Adrenal gland (tissue), 12 donors: ENCODE results near the gene DCN. TPM values are rescaled to one million over a fixed set of nuclear protein-coding genes. Genes with fewer than 3 reads are reported as not detected.
A peak's percentile ranks its signal among the peaks of the same experiment; 100 is the strongest.

Experiments used
- DNase-seq, 7 donors: peaks; one replicate each; pipeline ENCODE4 v3.0.0-alpha.2; 2019 to 2020
- H3K27ac ChIP-seq, 5 donors: fragments of 200-600 bp; sonication (generic) in 4 of 5; 1 replicate in 3 of 5; 2 replicates in 2 of 5; pipeline versions ENCODE4 v1.5.1 to v1.8.0; 2016 to 2020; ENCODE audit warnings: mild to moderate bottlenecking in 1 of 5
- H3K27me3 ChIP-seq: fragments of 200-600 bp; 2 replicates; pipeline ENCODE4 v1.8.0; 2021
- H3K36me3 ChIP-seq, 2 donors: fragments of 200-600 bp; replicated peaks in 1 of 2; 1 replicate in 1 of 2; 2 replicates in 1 of 2; pipeline versions ENCODE4 v1.5.1 to v1.8.0; 2018 to 2022
- H3K4me1 ChIP-seq, 2 donors: fragments of 200-600 bp; replicated peaks in 1 of 2; 1 replicate in 1 of 2; 2 replicates in 1 of 2; pipeline versions ENCODE4 v1.5.1 to v1.8.0; 2018 to 2021
- H3K4me3 ChIP-seq, 4 donors: fragments of 200-600 bp; sonication (generic) in 3 of 4; one replicate each; pipeline ENCODE4 v1.5.1; 2016 to 2018
- H3K9me3 ChIP-seq, 3 donors: fragments of 200-600 bp; sonication (generic) in 1 of 3; replicated peaks in 1 of 3; 1 replicate in 2 of 3; 2 replicates in 1 of 3; pipeline versions ENCODE4 v1.5.1 to v1.8.0; 2016 to 2021
- POLR2A ChIP-seq, 2 donors: fragments of 450-650 bp; IDR thresholded peaks; one replicate each; pipeline ENCODE4 v1.6.1; 2017; ENCODE audit warnings: antibody characterized with exemption in 2 of 2, mild to moderate bottlenecking in 2 of 2, moderate library complexity in 1 of 2
- WGBS, 4 donors: extraction: QIAGEN DNeasy Blood & Tissue Kit in 2 of 4; methylation state at CpG; one replicate each; pipeline versions ENCODE4 v1.1.5 to v1.1.7; 2013 to 2017; 5-methylcytosine and 5-hydroxymethylcytosine counted together
- intact Hi-C, 2 donors: fragments of 100-400 bp; cut with DNase I; formaldehyde crosslinking; loops; one replicate each; pipeline versions ENCODE4 v1.14.1 to v1.15.0; 2022 to 2023
- polyA plus RNA-seq, 3 donors: library from polyadenylated mRNA; stranded (reverse); fragments of 200-250 nt in 2 of 3; fragments of 350-450 nt in 1 of 3; fragmentation: Illumina TruSeq in 1 of 3; extraction: RNeasy Lipid Tissue Mini Kit (QIAGEN cat#74804) in 1 of 3; gene quantifications; one replicate each; pipeline ENCODE4 v1.2.3, GENCODE V29; 2013 to 2014
- total RNA-seq, 9 donors: library from RNA; depleted of rRNA in 4 of 9; stranded (reverse); fragments of >200 nt in 4 of 9; fragments of 120-200 nt in 1 of 9; fragmentation: NEBNext Ultra II Directional in 1 of 9; extraction: Animal tissue kit (Norgen Biotek cat#: 25700) in 1 of 9; gene quantifications; one replicate each; pipeline versions ENCODE4 v1.1.0 to v1.2.4, GENCODE V29; 2013 to 2023
- TF ChIP-seq, protein P1 (sequence below), 6 experiments: fragments of 450-650 bp in 4 of 6; fragments of 200-600 bp in 2 of 6; sonication (generic) in 1 of 6; IDR thresholded peaks; 1 replicate in 5 of 6; 2 replicates in 1 of 6; pipeline versions ENCODE4 v1.5.1 to v1.8.0; 2016 to 2021; ENCODE audit warnings: antibody characterized with exemption in 6 of 6, mild to moderate bottlenecking in 2 of 6, moderate library complexity in 1 of 6
- donor health status: healthy with polysubstance abuse.
- donor health status: Bipolar disorder and iron deficiency.
- donor health status: DM: yes; HTN: yes; CAD: no.
- donor health status: DM: no; HTN: no; CAD: no.
- donor health status: DM: no; HTN: no; CAD: no.
- donor health status: DM: yes; HTN: yes; CAD: no.

DCN gene
- total and polyA plus RNA-seq, 12 donors: 234 to 2,358 (median 970) TPM

- Histone ChIP-seq H3K36me3 (no peaks in the 10 kb centered on the region), H3K27me3 (no peaks in the 10 kb centered on the region), H3K27ac (peak overlapping the region in 4 of 5 donors; percentile 31 to 79 (median 58)), H3K4me1 (no peaks in the 10 kb centered on the region), H3K9me3 (peaks cover 0 to 4% (median 0%) of the 10 kb centered on the region in 3 donors), H3K4me3 (peak overlapping the region in 1 of 4 donors; percentile 57)
- 43 to 64% (median 58%) methylated on average over 1 of the region's 1 CpG for WGBS, 4 donors
- TF ChIP-seq POLR2A (IDR thresholded peaks at IDR 0.05): no peak
- TF ChIP-seq, protein P1, sequence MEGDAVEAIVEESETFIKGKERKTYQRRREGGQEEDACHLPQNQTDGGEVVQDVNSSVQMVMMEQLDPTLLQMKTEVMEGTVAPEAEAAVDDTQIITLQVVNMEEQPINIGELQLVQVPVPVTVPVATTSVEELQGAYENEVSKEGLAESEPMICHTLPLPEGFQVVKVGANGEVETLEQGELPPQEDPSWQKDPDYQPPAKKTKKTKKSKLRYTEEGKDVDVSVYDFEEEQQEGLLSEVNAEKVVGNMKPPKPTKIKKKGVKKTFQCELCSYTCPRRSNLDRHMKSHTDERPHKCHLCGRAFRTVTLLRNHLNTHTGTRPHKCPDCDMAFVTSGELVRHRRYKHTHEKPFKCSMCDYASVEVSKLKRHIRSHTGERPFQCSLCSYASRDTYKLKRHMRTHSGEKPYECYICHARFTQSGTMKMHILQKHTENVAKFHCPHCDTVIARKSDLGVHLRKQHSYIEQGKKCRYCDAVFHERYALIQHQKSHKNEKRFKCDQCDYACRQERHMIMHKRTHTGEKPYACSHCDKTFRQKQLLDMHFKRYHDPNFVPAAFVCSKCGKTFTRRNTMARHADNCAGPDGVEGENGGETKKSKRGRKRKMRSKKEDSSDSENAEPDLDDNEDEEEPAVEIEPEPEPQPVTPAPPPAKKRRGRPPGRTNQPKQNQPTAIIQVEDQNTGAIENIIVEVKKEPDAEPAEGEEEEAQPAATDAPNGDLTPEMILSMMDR (IDR thresholded peaks at IDR 0.05): no peak
- intact Hi-C loops: loop anchor here in 1 of 2 donors (5.0 kb wide), 1 partner anchor 149 kb away; no protein-coding TSS in a partner anchor
- no peak for DNase-seq
These were observed 3.8 kb downstream of the DCN start for GRCh38 chr12:91178781-91179180.

GRCh38 chr12:91178139-91178561, 4.5 kb downstream of the DCN start:
- intact Hi-C loops: loop anchor here in 1 of 2 donors (5.0 kb wide), 1 partner anchor 149 kb away; no protein-coding TSS in a partner anchor
- H3K4me1 ChIP-seq: no peaks in the 10 kb centered on the region
- peak overlapping the region in 1 of 4 donors; percentile 57 for H3K4me3 ChIP-seq
- no peaks in the 10 kb centered on the region for H3K27me3 ChIP-seq
- 11 to 22% (median 21%) methylated on average over 7 of the region's 7 CpGs for WGBS, 4 donors
- no peak for TF ChIP-seq POLR2A (IDR thresholded peaks at IDR 0.05)
- TF ChIP-seq, protein P1 (IDR thresholded peaks at IDR 0.05): peak; percentile 25 to 65 (median 52)
- DNase-seq: peak in 4 of 7 donors; percentile 16 to 31 (median 31)
- H3K9me3 ChIP-seq: peaks cover 0 to 4% (median 0%) of the 10 kb centered on the region in 3 donors
- H3K27ac ChIP-seq: peak overlapping the region in 3 of 5 donors; percentile 55 to 79 (median 76)
- H3K36me3 ChIP-seq: no peaks in the 10 kb centered on the region

GRCh38 chr12:91177381-91177780, 5.2 kb downstream of the DCN start:
- H3K36me3 ChIP-seq: no peaks in the 10 kb centered on the region
- no peaks in the 10 kb centered on the region for H3K27me3 ChIP-seq
- 79 to 90% (median 82%) methylated on average over 1 of the region's 1 CpG for WGBS, 4 donors
- H3K4me1 ChIP-seq: peaks cover 0 to 6% of the 10 kb centered on the region in 2 donors
- intact Hi-C loops: loop anchor here in 1 of 2 donors (5.0 kb wide), 1 partner anchor 150 kb away; no protein-coding TSS in a partner anchor
- peak overlapping the region in 1 of 4 donors; percentile 57 for H3K4me3 ChIP-seq
- DNase-seq: no peak
- TF ChIP-seq POLR2A (IDR thresholded peaks at IDR 0.05): no peak
- TF ChIP-seq, protein P1 (IDR thresholded peaks at IDR 0.05): no peak
- H3K27ac ChIP-seq: peak overlapping the region in 3 of 5 donors; percentile 36 to 79 (median 55)
- H3K9me3 ChIP-seq: peaks cover 0 to 4% (median 0%) of the 10 kb centered on the region in 3 donors

DNA sequence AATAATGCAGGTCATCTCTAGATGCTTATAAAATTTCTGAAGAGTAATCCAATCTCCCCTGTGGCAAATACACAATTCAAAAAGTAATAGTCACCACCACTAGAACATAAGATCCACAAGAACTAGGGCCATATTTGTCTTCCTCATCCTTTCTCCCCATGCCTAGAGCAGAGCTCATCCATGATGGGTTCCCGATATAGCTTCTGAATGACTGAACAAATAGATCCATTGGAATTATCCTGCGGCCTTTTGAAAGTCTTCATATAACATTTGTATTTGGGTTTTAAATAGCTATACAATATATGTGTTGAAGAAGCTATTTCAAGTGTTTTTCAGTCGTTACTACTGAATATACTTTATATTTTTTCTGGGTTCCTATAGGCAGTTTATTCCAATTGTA, 5.7 kb downstream of the DCN start:
- Histone ChIP-seq H3K4me1 (peaks cover 0 to 11% of the 10 kb centered on the region in 2 donors), H3K27me3 (no peaks in the 10 kb centered on the region), H3K9me3 (peaks cover 0 to 4% (median 0%) of the 10 kb centered on the region in 3 donors), H3K4me3 (peak overlapping the region in 1 of 4 donors; percentile 57), H3K27ac (peak overlapping the region in 3 of 5 donors; percentile 36 to 79 (median 55)), H3K36me3 (no peaks in the 10 kb centered on the region)
- WGBS, 4 donors: 79 to 87% (median 84%) methylated on average over 3 of the region's 3 CpGs
- TF ChIP-seq POLR2A (IDR thresholded peaks at IDR 0.05): no peak
- TF ChIP-seq, protein P1 (IDR thresholded peaks at IDR 0.05): no peak
- intact Hi-C loops: loop anchor here in 1 of 2 donors (5.0 kb wide), 1 partner anchor 150 kb away; no protein-coding TSS in a partner anchor
- no peak for DNase-seq
